ENCODE data around the gene ADK.
"Not testable (repeated sequence)": the region's sequence is repeated elsewhere in the genome, so short reads cannot be mapped to it uniquely, and the experiment has no call there.

ADK gene

GRCh38 chr10:74558403-74558802 lies 407.4 kb downstream of the ADK start:
- H3K4me2 ChIP-seq (ENCODE audit: low read depth, low read length, poor library complexity, severe bottlenecking), result no peak overlapping the region

DNA sequence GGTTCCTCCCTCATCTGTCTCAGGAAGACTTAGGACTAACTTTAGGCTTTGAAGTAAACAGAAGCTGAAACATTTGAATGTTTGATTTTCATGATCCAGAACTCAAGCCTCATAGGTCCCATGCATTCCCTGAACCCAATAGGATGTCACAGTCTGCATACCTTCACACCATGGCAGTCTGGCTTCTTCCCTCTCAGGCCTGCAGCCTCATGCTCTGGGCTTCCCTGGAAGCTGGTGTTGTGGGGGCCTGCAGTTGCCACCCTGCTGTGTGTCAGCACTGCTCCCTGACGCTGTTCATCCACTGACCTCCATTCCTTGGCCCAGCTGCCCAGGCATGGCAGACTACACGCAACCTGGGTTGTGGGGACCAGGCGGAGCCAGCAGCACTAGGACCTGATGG lies 407.9 kb downstream of the ADK start:
- H4K20me1 ChIP-seq (ENCODE audit: insufficient read depth, low read length, poor library complexity, severe bottlenecking), result no peaks in the 10 kb centered on the region
- H3K4me2 ChIP-seq (ENCODE audit: low read depth, low read length, poor library complexity, severe bottlenecking), result no peak overlapping the region
- no peaks in the 10 kb centered on the region for H3F3A ChIP-seq (ENCODE audit: low read depth)
- no peak overlapping the region for H2AFZ ChIP-seq (ENCODE audit: low read length)
- TF ChIP-seq, protein P1, sequence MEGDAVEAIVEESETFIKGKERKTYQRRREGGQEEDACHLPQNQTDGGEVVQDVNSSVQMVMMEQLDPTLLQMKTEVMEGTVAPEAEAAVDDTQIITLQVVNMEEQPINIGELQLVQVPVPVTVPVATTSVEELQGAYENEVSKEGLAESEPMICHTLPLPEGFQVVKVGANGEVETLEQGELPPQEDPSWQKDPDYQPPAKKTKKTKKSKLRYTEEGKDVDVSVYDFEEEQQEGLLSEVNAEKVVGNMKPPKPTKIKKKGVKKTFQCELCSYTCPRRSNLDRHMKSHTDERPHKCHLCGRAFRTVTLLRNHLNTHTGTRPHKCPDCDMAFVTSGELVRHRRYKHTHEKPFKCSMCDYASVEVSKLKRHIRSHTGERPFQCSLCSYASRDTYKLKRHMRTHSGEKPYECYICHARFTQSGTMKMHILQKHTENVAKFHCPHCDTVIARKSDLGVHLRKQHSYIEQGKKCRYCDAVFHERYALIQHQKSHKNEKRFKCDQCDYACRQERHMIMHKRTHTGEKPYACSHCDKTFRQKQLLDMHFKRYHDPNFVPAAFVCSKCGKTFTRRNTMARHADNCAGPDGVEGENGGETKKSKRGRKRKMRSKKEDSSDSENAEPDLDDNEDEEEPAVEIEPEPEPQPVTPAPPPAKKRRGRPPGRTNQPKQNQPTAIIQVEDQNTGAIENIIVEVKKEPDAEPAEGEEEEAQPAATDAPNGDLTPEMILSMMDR (conservative IDR thresholded peaks at IDR 0.05; ENCODE audit: low read length), result no peak
- TF ChIP-seq EZH2phosphoT487 (IDR thresholded peaks at IDR 0.05; ENCODE audit: borderline replicate concordance), result no peak
- no peaks in the 10 kb centered on the region for H3K27me3 ChIP-seq (ENCODE audit: insufficient read depth, low read length, poor library complexity, severe bottlenecking)
- H3K4me1 ChIP-seq (ENCODE audit: insufficient read depth, low read length, poor library complexity, severe bottlenecking), result no peaks in the 10 kb centered on the region
- H3K36me3 ChIP-seq (ENCODE audit: insufficient read depth, low read length), result no peaks in the 10 kb centered on the region
- H3K9ac ChIP-seq (ENCODE audit: low read depth, low read length, poor library complexity, severe bottlenecking), result no peak overlapping the region
- H3K4me3 ChIP-seq (ENCODE audit: low read length, poor library complexity, severe bottlenecking), result no peak overlapping the region
- no peaks in the 10 kb centered on the region for H3K9me3 ChIP-seq (ENCODE audit: insufficient read depth, low read depth, low read length)
- H3K79me2 ChIP-seq (ENCODE audit: insufficient read depth, low read length), result no peaks in the 10 kb centered on the region
- no peaks in the 10 kb centered on the region for H3K9me2 ChIP-seq (replicated peaks; ENCODE audit: low read depth, low read length)

More at GRCh38 chr10:74558403-74558802, 407.4 kb downstream of the ADK start:
- Histone ChIP-seq H3K9ac (ENCODE audit: low read depth, low read length, poor library complexity, severe bottlenecking) (no peak overlapping the region), H3F3A (ENCODE audit: low read depth) (no peaks in the 10 kb centered on the region), H3K4me3 (ENCODE audit: low read length, poor library complexity, severe bottlenecking) (no peak overlapping the region), H3K79me2 (ENCODE audit: insufficient read depth, low read length) (no peaks in the 10 kb centered on the region), H3K4me1 (ENCODE audit: insufficient read depth, low read length, poor library complexity, severe bottlenecking) (no peaks in the 10 kb centered on the region), H3K9me2 (replicated peaks; ENCODE audit: low read depth, low read length) (no peaks in the 10 kb centered on the region), H3K27me3 (ENCODE audit: insufficient read depth, low read length, poor library complexity, severe bottlenecking) (no peaks in the 10 kb centered on the region), H3K36me3 (ENCODE audit: insufficient read depth, low read length) (no peaks in the 10 kb centered on the region), H4K20me1 (ENCODE audit: insufficient read depth, low read length, poor library complexity, severe bottlenecking) (no peaks in the 10 kb centered on the region), H3K9me3 (ENCODE audit: insufficient read depth, low read depth, low read length) (no peaks in the 10 kb centered on the region), H2AFZ (ENCODE audit: low read length) (no peak overlapping the region)
- TF ChIP-seq EZH2phosphoT487 (IDR thresholded peaks at IDR 0.05; ENCODE audit: borderline replicate concordance), result no peak
- TF ChIP-seq, protein P1 (conservative IDR thresholded peaks at IDR 0.05; ENCODE audit: low read length), result no peak

- not testable (repeated sequence) for H3K9me2 ChIP-seq (replicated peaks; ENCODE audit: low read depth, low read length); H3K9ac ChIP-seq (ENCODE audit: low read depth, low read length, poor library complexity, severe bottlenecking); H3K79me2 ChIP-seq (ENCODE audit: insufficient read depth, low read length); H3K36me3 ChIP-seq (ENCODE audit: insufficient read depth, low read length); H3K27me3 ChIP-seq (ENCODE audit: insufficient read depth, low read length, poor library complexity, severe bottlenecking); H3K4me2 ChIP-seq (ENCODE audit: low read depth, low read length, poor library complexity, severe bottlenecking); H3K4me1 ChIP-seq (ENCODE audit: insufficient read depth, low read length, poor library complexity, severe bottlenecking); H4K20me1 ChIP-seq (ENCODE audit: insufficient read depth, low read length, poor library complexity, severe bottlenecking); H2AFZ ChIP-seq (ENCODE audit: low read length); H3K9me3 ChIP-seq (ENCODE audit: insufficient read depth, low read depth, low read length); H3K4me3 ChIP-seq (ENCODE audit: low read length, poor library complexity, severe bottlenecking); H3F3A ChIP-seq (ENCODE audit: low read depth)
Measured at GRCh38 chr10:74568896-74569295, 417.9 kb downstream of the ADK start.

- not testable (repeated sequence) for H3K4me3 ChIP-seq (ENCODE audit: low read length, poor library complexity, severe bottlenecking); H3K9me3 ChIP-seq (ENCODE audit: insufficient read depth, low read depth, low read length); H3K27me3 ChIP-seq (ENCODE audit: insufficient read depth, low read length, poor library complexity, severe bottlenecking); H3K79me2 ChIP-seq (ENCODE audit: insufficient read depth, low read length); H4K20me1 ChIP-seq (ENCODE audit: insufficient read depth, low read length, poor library complexity, severe bottlenecking); H3K4me1 ChIP-seq (ENCODE audit: insufficient read depth, low read length, poor library complexity, severe bottlenecking); H3K9ac ChIP-seq (ENCODE audit: low read depth, low read length, poor library complexity, severe bottlenecking); H3K36me3 ChIP-seq (ENCODE audit: insufficient read depth, low read length); H3F3A ChIP-seq (ENCODE audit: low read depth); H3K9me2 ChIP-seq (replicated peaks; ENCODE audit: low read depth, low read length); H3K4me2 ChIP-seq (ENCODE audit: low read depth, low read length, poor library complexity, severe bottlenecking); H2AFZ ChIP-seq (ENCODE audit: low read length)
Measured at GRCh38 chr10:74573497-74573896, 422.5 kb downstream of the ADK start.

Data from Loucy (cell line).